ENCODE data around the gene UBE2O.
A peak's percentile ranks its signal among the peaks of the same experiment; 100 is the strongest.

Gene UBE2O

GRCh38 chr17:76395980-76396379 is 57.0 kb downstream of the UBE2O start:
- no peak for DNase-seq (ENCODE audit: low read depth, low spot score)

- DNase-seq (ENCODE audit: low read depth, low spot score) = no peak
These were observed 58.8 kb downstream of the UBE2O start for GRCh38 chr17:76394166-76394565.

- DNase-seq (ENCODE audit: low read depth, low spot score) = no peak
These were observed 61.7 kb downstream of the UBE2O start for GRCh38 chr17:76391200-76391715.

GRCh38 chr17:76390003-76390421 is 62.9 kb downstream of the UBE2O start:
- no peak for DNase-seq (ENCODE audit: low read depth, low spot score)

- DNase-seq (ENCODE audit: low read depth, low spot score) = no peak
These were observed 63.7 kb downstream of the UBE2O start for GRCh38 chr17:76388966-76389888.

- no peak for DNase-seq (ENCODE audit: low read depth, low spot score)
These were observed 65.8 kb downstream of the UBE2O start for GRCh38 chr17:76386966-76387765.

- DNase-seq (ENCODE audit: low read depth, low spot score) = peak; percentile 77
These were observed 66.8 kb downstream of the UBE2O start for GRCh38 chr17:76385892-76386786.

- DNase-seq (ENCODE audit: low read depth, low spot score) = no peak
These were observed 67.7 kb downstream of the UBE2O start for GRCh38 chr17:76384987-76385891.

- DNase-seq (ENCODE audit: low read depth, low spot score) = peak; percentile 28
These were observed 68.5 kb downstream of the UBE2O start, which contains the start of gene SPHK1 for GRCh38 chr17:76384222-76384986. Gene SPHK1, plus strand, starts transcription at chr17:76384609. Its CDS starts 1,036 bp downstream, at chr17:76385645.

GRCh38 chr17:76383546-76384221 is 69.3 kb downstream of the UBE2O start:
- no peak for DNase-seq (ENCODE audit: low read depth, low spot score)

- peak; percentile 20 for DNase-seq (ENCODE audit: low read depth, low spot score)
These were observed 70.0 kb downstream of the UBE2O start for GRCh38 chr17:76382803-76383545.

- DNase-seq (ENCODE audit: low read depth, low spot score) = no peak
These were observed 70.6 kb downstream of the UBE2O start for GRCh38 chr17:76382351-76382802.

- no peak for DNase-seq (ENCODE audit: low read depth, low spot score)
These were observed 71.2 kb downstream of the UBE2O start for GRCh38 chr17:76381633-76382350.

GRCh38 chr17:76379646-76380376 is 73.1 kb downstream of the UBE2O start:
- DNase-seq (ENCODE audit: low read depth, low spot score) = no peak

GRCh38 chr17:76379275-76379641 is 73.7 kb downstream of the UBE2O start:
- no peak for DNase-seq (ENCODE audit: low read depth, low spot score)

GRCh38 chr17:76378548-76379274 is 74.2 kb downstream of the UBE2O start:
- no peak for DNase-seq (ENCODE audit: low read depth, low spot score)
